GM12878 (cell line): Measurements from ENCODE around the gene CFAP410. TPM values are rescaled to one million over a fixed set of nuclear protein-coding genes. Genes with fewer than 3 reads are reported as not detected.
A peak's percentile ranks its signal among the peaks of the same experiment; 100 is the strongest.

Experiments used
- ATAC-seq: fragments of 200-7000 bp; cut with Tn5 transposase; 3 replicates; pipeline ENCODE4 v1.9.1; 2020; ENCODE audit warnings: mild to moderate bottlenecking, moderate library complexity
- BruUV-seq: library from RNA; stranded (reverse); fragments of 400-500 nt; replicated peaks from 2 replicates; lab custom pipeline; 2021; lab: Mats Ljungman, UMichigan
- CTCF ChIA-PET: fragments of 300-600 bp; sonication (Branson Sonifier 250); formaldehyde crosslinking; extraction: SDS; loops from one replicate; lab custom pipeline; 2021; ENCODE audit warnings: inconsistent platforms; lab: Yijun Ruan, JAX
- POLR2A ChIA-PET: fragments of 350-600 bp; formaldehyde crosslinking; extraction: SDS; loops from one replicate; lab custom pipeline; 2021; ENCODE audit warnings: inconsistent platforms; lab: Charles Lee
- RAD21 ChIA-PET: fragments of 300-600 bp; sonication (Branson Sonifier 250); formaldehyde crosslinking; loops from one replicate; lab custom pipeline; 2023; ENCODE audit warnings: antibody characterized with exemption; ENCODE audit not compliant: unreplicated experiment; lab: Charles Lee
- SMC1A ChIA-PET: fragments of 300-600 bp; sonication (Branson Sonifier 250); formaldehyde crosslinking; loops from one replicate; lab custom pipeline; 2023; ENCODE audit not compliant: unreplicated experiment, uncharacterized antibody; lab: Charles Lee
- DNase-seq: peaks from one replicate; pipeline ENCODE4 v3.0.0-alpha.2; 2011; ENCODE audit warnings: low read depth, low spot score
- FAIRE-seq: peaks from 3 replicates; lab custom pipeline; 2011; peaks lifted over from hg19 to GRCh38; lab: Jason Lieb, UNC
- H2AFZ ChIP-seq: 2 replicates; pipeline ENCODE4 v1.6.0; 2011; ENCODE audit warnings: low read depth, low read length, control low read depth; ENCODE audit not compliant: control insufficient read depth
- H3K27ac ChIP-seq: 2 replicates; pipeline ENCODE4 v1.5.1; 2011; ENCODE audit warnings: control low read depth; ENCODE audit not compliant: control insufficient read depth, insufficient read depth
- H3K27me3 ChIP-seq, 2 experiments: replicated peaks in 1 of 2; 2 replicates each; pipeline versions ENCODE4 v1.6.0 to v1.6.1; 2011; ENCODE audit warnings: low read length in 1 of 2; ENCODE audit not compliant: control insufficient read depth in 2 of 2, insufficient read depth in 2 of 2
- H3K36me3 ChIP-seq, 2 experiments: 2 replicates each; pipeline ENCODE4 v1.5.1; 2011; ENCODE audit warnings: low read length in 1 of 2; ENCODE audit not compliant: control insufficient read depth in 2 of 2, insufficient read depth in 2 of 2
- H3K4me1 ChIP-seq: 2 replicates; pipeline ENCODE4 v1.6.1; 2011; ENCODE audit warnings: mild to moderate bottlenecking, low read length, moderate library complexity, mixed read lengths; ENCODE audit not compliant: control insufficient read depth, insufficient read depth
- H3K4me2 ChIP-seq: 2 replicates; pipeline ENCODE4 v1.6.0; 2011; ENCODE audit warnings: control low read depth; ENCODE audit not compliant: control insufficient read depth, insufficient read depth
- H3K4me3 ChIP-seq: fragments of 200-600 bp; sonication (generic); 2 replicates; pipeline ENCODE4 v1.5.1; 2016
- H3K79me2 ChIP-seq: 2 replicates; pipeline ENCODE4 v1.6.0; 2011; ENCODE audit warnings: low read length; ENCODE audit not compliant: control insufficient read depth, insufficient read depth
- H3K9ac ChIP-seq: 2 replicates; pipeline ENCODE4 v1.8.0; 2011; ENCODE audit warnings: low read length, control low read depth, mixed read lengths; ENCODE audit not compliant: control insufficient read depth, insufficient read depth
- H3K9me3 ChIP-seq: replicated peaks from 3 replicates; pipeline ENCODE4 v1.5.1; 2011; ENCODE audit warnings: mild to moderate bottlenecking, low read length; ENCODE audit not compliant: control insufficient read depth, insufficient read depth
- H4K20me1 ChIP-seq: 2 replicates; pipeline ENCODE4 v1.6.0; 2011; ENCODE audit not compliant: control insufficient read depth, insufficient read depth
- BCL3 ChIP-seq: IDR thresholded peaks from 2 replicates; pipeline ENCODE4 v1.6.1; 2011; ENCODE audit warnings: borderline replicate concordance, low read depth, mild to moderate bottlenecking, moderate library complexity, low read length; ENCODE audit not compliant: insufficient read depth, poor library complexity, severe bottlenecking
- ESRRA ChIP-seq: IDR thresholded peaks from 2 replicates; pipeline ENCODE4 v1.6.1; 2012; ENCODE audit warnings: mild to moderate bottlenecking, low read length, improper control_type of control experiment
- IRF4 ChIP-seq: IDR thresholded peaks from 2 replicates; pipeline ENCODE4 v1.6.1; 2011; ENCODE audit warnings: low read depth, low read length
- KLF5 ChIP-seq: fragments of 450-650 bp; IDR thresholded peaks from 2 replicates; pipeline ENCODE4 v1.6.1; 2014; ENCODE audit warnings: mild to moderate bottlenecking; ENCODE audit not compliant: partially characterized antibody
- MAX ChIP-seq: IDR thresholded peaks from 2 replicates; pipeline ENCODE4 v1.6.1; 2012; ENCODE audit warnings: low read depth, low read length, improper control_type of control experiment
- MTA3 ChIP-seq: IDR thresholded peaks from 2 replicates; pipeline ENCODE4 v1.6.1; 2012; ENCODE audit warnings: low read length, inconsistent platforms, borderline replicate concordance
- MXI1 ChIP-seq: fragments of 150-350 bp; IDR thresholded peaks from 2 replicates; pipeline ENCODE4 v1.6.1; 2011; ENCODE audit warnings: low read depth, mild to moderate bottlenecking, inconsistent platforms, low read length, improper control_type of control experiment
- MYB ChIP-seq: fragments of 150-350 bp; IDR thresholded peaks from 2 replicates; pipeline ENCODE4 v1.6.1; 2014; ENCODE audit warnings: mild to moderate bottlenecking, low read depth, low read length, borderline replicate concordance
- PAX5 ChIP-seq: IDR thresholded peaks from 2 replicates; pipeline ENCODE4 v1.6.1; 2011; ENCODE audit warnings: low read depth, low read length, borderline replicate concordance
- POLR2A ChIP-seq: IDR thresholded peaks from 2 replicates; pipeline ENCODE4 v1.6.1; 2011; ENCODE audit warnings: low read depth, mild to moderate bottlenecking, low read length
- POLR2AphosphoS2 ChIP-seq: IDR thresholded peaks from 2 replicates; pipeline ENCODE4 v1.6.1; 2011; ENCODE audit warnings: low read depth, mild to moderate bottlenecking, low read length, improper control_type of control experiment, moderate library complexity
- POLR2AphosphoS5 ChIP-seq: IDR thresholded peaks from 2 replicates; pipeline ENCODE4 v1.6.1; 2011; ENCODE audit warnings: mild to moderate bottlenecking, low read length, inconsistent platforms
- RELA ChIP-seq: fragments of 450-650 bp; IDR thresholded peaks from 2 replicates; pipeline ENCODE4 v1.8.0; 2014; ENCODE audit warnings: borderline replicate concordance; ENCODE audit not compliant: partially characterized antibody
- RFX5 ChIP-seq: IDR thresholded peaks from 2 replicates; pipeline ENCODE4 v1.6.1; 2011; ENCODE audit warnings: low read depth, low read length, improper control_type of control experiment
- SPI1 ChIP-seq: IDR thresholded peaks from 2 replicates; pipeline ENCODE4 v1.6.1; 2011; ENCODE audit warnings: low read depth, mild to moderate bottlenecking, low read length, moderate library complexity, borderline replicate concordance; ENCODE audit not compliant: insufficient read depth
- TARDBP ChIP-seq: IDR thresholded peaks from 2 replicates; pipeline ENCODE4 v1.6.1; 2016; ENCODE audit warnings: borderline replicate concordance
- TCF3 ChIP-seq: IDR thresholded peaks from 2 replicates; pipeline ENCODE4 v1.6.1; 2012; ENCODE audit warnings: low read depth, mild to moderate bottlenecking, low read length, borderline replicate concordance; ENCODE audit not compliant: insufficient read depth
- ZBTB33 ChIP-seq: fragments of 450-650 bp; IDR thresholded peaks from 2 replicates; pipeline ENCODE4 v1.6.1; 2017; ENCODE audit warnings: mild to moderate bottlenecking
- WGBS: methylation state at CpG from one replicate; pipeline ENCODE4 v1.1.6; 2016; ENCODE audit warnings: low lambda C conversion rate; ENCODE audit not compliant: insufficient replicate concordance, insufficient coverage; ENCODE audit errors: missing lambda C conversion rate; 5-methylcytosine and 5-hydroxymethylcytosine counted together
- in situ Hi-C: fragments of 300-500 bp; cut with MboI; formaldehyde crosslinking; loops from 9 replicates; pipeline ENCODE4 v1.14.3; 2018; ENCODE audit warnings: mixed read lengths
- intact Hi-C: fragments of 100-400 bp; cut with micrococcal nuclease; formaldehyde crosslinking; loops from one replicate; pipeline ENCODE4 v1.14.2; 2022; ENCODE audit not compliant: unreplicated experiment
- polyA plus RNA-seq, 11 experiments: library from polyadenylated mRNA; depleted of rRNA in 4 of 11; unstranded in 6 of 11; stranded (reverse) in 5 of 11; fragments of >200 nt; fragmentation: Nextera tagmentation in 4 of 11; fragmentation: Illumina TruSeq in 1 of 11; extraction: Ambion mirVana in 4 of 11; extraction: Trizol in 1 of 11; gene quantifications; 1 replicate in 1 of 11; 2 replicates in 10 of 11; pipeline versions ENCODE4 v1.2.1 to v1.2.3, GENCODE V29; 2011 to 2016; ENCODE audit warnings: inconsistent platforms in 2 of 11, missing spikeins in 2 of 11, low read depth in 1 of 11
- total RNA-seq, 4 experiments: library from RNA; depleted of rRNA in 3 of 4; stranded (reverse); fragments of >200 nt in 3 of 4; fragmentation: Illumina TruSeq in 1 of 4; extraction: Trizol in 1 of 4; gene quantifications; 2 replicates each; pipeline versions ENCODE4 v1.2.1 to v1.2.3, GENCODE V29; 2013 to 2021

Gene CFAP410
- total and polyA plus RNA-seq, 10 of the 15 experiments (the other 5 are each of a cell fraction or from before 2014, with no cell fraction given): 0.14 to 24.8 (median 11.3) TPM

- H3K4me2 ChIP-seq: no peak overlapping the region
- H3K4me1 ChIP-seq: no peaks in the 10 kb centered on the region
- no TSS peak for BruUV-seq
- no peaks in the 10 kb centered on the region for H4K20me1 ChIP-seq
- TF ChIP-seq IRF4: no peak
- no peak for TF ChIP-seq SPI1
- peak; percentile 24 for TF ChIP-seq POLR2AphosphoS5
- peak; percentile 64; the same call in 1 of the 2 replicates for TF ChIP-seq POLR2AphosphoS2
- no peak for TF ChIP-seq RELA
- no peak for TF ChIP-seq KLF5
- TF ChIP-seq TCF3: no peak
- peak; percentile 61; the same call in 1 of the 2 replicates for TF ChIP-seq MTA3
- TF ChIP-seq MYB: no peak
- TF ChIP-seq PAX5: peak; percentile 91
- no peak; the same call in 1 of the 2 replicates for TF ChIP-seq TARDBP
- no peak for TF ChIP-seq MXI1
- TF ChIP-seq RFX5: no peak
- peak; percentile 66 for TF ChIP-seq POLR2A
- no peak for TF ChIP-seq ZBTB33
- peak; percentile 45 for TF ChIP-seq BCL3
- no peak for TF ChIP-seq ESRRA
- TF ChIP-seq MAX: no peak
- ChIA-PET POLR2A (no interaction called here), RAD21 (no interaction called here), SMC1A (no interaction called here), CTCF (interaction anchor here (1.6 kb wide), 1 partner anchor 9 kb away, joined by 4 read pairs; no protein-coding TSS in a partner anchor)
- FAIRE-seq (no peak), DNase-seq (no peak), ATAC-seq (no peak)
- no peak overlapping the region for H3K27ac ChIP-seq
- H2AFZ ChIP-seq: no peak overlapping the region
- H3K79me2 ChIP-seq: no peaks in the 10 kb centered on the region
- peaks cover 0 to 8% of the 10 kb centered on the region in 2 experiments; a peak in 3 of 4 replicates for H3K36me3 ChIP-seq
- in situ Hi-C loops: no loop called here
- intact Hi-C loops: no loop called here
- no peaks in the 10 kb centered on the region for H3K27me3 ChIP-seq
- WGBS: 76% methylated on average over 26 of the region's 26 CpGs
- no peak overlapping the region for H3K9ac ChIP-seq
- no peaks in the 10 kb centered on the region for H3K9me3 ChIP-seq
- H3K4me3 ChIP-seq: no peak overlapping the region
Observed at GRCh38 chr21:44329086-44329889, 9.9 kb downstream of the CFAP410 start.
